ENCODE measurements around the gene ZNF474.

Gene ZNF474

DNA sequence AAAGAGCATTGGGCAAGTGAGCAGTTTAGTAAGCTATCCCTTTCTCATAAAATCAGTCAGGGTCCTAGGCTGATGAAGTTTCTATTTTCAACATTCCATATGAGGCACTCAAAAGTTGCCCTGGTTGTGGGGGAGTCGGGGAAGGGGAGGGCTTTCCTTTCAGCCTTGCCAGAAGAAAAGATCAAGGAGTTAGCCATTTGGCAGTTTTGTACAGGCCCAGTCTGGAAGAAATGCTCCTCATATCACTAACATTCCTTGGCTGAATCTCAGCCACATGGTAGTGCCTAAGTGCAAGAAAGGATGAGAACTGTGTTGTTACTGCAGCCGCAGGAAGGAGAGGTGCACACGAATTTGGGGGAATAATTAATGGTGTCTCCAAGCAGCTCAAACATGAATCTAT, 60.8 kb downstream of the ZNF474 start:
- TF ChIP-seq, protein P1, sequence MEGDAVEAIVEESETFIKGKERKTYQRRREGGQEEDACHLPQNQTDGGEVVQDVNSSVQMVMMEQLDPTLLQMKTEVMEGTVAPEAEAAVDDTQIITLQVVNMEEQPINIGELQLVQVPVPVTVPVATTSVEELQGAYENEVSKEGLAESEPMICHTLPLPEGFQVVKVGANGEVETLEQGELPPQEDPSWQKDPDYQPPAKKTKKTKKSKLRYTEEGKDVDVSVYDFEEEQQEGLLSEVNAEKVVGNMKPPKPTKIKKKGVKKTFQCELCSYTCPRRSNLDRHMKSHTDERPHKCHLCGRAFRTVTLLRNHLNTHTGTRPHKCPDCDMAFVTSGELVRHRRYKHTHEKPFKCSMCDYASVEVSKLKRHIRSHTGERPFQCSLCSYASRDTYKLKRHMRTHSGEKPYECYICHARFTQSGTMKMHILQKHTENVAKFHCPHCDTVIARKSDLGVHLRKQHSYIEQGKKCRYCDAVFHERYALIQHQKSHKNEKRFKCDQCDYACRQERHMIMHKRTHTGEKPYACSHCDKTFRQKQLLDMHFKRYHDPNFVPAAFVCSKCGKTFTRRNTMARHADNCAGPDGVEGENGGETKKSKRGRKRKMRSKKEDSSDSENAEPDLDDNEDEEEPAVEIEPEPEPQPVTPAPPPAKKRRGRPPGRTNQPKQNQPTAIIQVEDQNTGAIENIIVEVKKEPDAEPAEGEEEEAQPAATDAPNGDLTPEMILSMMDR (IDR thresholded peaks at IDR 0.05; ENCODE audit: insufficient read depth, low read length): no peak
- TF ChIP-seq GABPA (IDR thresholded peaks at IDR 0.05; ENCODE audit: low read depth) (no peak), SPI1 (IDR thresholded peaks at IDR 0.05; ENCODE audit: borderline replicate concordance, low read depth) (no peak), POLR2AphosphoS5 (IDR thresholded peaks at IDR 0.05; ENCODE audit: low read depth) (no peak)
- TF ChIP-seq, protein P2, sequence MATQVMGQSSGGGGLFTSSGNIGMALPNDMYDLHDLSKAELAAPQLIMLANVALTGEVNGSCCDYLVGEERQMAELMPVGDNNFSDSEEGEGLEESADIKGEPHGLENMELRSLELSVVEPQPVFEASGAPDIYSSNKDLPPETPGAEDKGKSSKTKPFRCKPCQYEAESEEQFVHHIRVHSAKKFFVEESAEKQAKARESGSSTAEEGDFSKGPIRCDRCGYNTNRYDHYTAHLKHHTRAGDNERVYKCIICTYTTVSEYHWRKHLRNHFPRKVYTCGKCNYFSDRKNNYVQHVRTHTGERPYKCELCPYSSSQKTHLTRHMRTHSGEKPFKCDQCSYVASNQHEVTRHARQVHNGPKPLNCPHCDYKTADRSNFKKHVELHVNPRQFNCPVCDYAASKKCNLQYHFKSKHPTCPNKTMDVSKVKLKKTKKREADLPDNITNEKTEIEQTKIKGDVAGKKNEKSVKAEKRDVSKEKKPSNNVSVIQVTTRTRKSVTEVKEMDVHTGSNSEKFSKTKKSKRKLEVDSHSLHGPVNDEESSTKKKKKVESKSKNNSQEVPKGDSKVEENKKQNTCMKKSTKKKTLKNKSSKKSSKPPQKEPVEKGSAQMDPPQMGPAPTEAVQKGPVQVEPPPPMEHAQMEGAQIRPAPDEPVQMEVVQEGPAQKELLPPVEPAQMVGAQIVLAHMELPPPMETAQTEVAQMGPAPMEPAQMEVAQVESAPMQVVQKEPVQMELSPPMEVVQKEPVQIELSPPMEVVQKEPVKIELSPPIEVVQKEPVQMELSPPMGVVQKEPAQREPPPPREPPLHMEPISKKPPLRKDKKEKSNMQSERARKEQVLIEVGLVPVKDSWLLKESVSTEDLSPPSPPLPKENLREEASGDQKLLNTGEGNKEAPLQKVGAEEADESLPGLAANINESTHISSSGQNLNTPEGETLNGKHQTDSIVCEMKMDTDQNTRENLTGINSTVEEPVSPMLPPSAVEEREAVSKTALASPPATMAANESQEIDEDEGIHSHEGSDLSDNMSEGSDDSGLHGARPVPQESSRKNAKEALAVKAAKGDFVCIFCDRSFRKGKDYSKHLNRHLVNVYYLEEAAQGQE (IDR thresholded peaks at IDR 0.05; ENCODE audit: insufficient replicate concordance, low read depth): no peak
- Histone ChIP-seq H3K27ac (replicated peaks) (no peak overlapping the region), H3K27me3 (ENCODE audit: insufficient read depth, poor library complexity, severe bottlenecking) (no peaks in the 10 kb centered on the region), H3K4me3 (replicated peaks; ENCODE audit: insufficient read depth, low read length) (no peak overlapping the region)
- DNase-seq (ENCODE audit: low read depth in 1 of 2, low spot score in 1 of 2): no peak

DNA sequence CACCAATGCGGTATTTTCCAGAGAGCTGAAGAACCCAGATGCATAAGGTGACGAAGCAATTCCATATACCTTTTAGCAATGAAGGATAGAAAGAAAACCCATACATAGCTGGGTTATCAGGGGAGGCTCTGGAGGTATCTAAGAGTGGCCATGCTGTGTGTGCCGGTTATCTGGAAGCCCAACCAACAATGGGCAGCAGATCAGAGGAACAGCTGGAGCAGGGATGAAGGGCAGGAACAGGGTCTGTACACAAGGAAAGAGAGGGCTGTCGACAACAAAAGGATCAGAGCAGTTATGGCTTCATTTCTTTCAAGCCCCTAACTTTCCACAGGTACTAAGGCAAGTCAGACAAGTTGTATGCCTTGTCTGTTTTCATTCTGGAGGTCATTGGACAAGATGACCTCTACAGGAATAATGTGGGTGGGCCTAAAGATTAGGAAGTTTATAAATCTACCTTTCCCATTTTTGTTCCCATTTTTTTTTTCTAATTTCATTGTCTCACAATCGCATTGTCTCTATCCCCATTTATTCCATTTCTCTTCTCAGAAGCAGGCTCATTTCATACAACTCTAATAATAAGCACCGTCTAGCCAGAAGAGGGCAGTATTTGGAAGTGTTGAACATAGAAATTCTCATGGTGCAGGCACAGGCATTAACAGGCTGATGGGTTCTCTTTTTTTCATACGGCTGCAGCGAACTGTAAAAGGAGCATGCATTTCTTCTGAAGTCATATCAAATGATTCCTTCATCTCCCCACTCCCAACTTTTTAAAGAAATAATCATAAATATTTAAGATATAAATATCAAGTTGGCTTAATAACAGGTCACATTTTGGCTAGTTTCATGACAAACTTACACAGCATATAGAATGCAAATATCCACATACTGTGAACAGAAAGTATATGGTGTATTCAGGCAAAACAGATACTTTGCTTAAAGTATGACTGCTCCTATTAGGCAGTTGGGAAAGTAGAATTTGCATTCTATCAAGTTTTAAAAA, 63.5 kb downstream of the ZNF474 start:
- peak in 1 of 2 experiments; percentile 17 for DNase-seq (ENCODE audit: low read depth in 1 of 2, low spot score in 1 of 2)
- TF ChIP-seq, protein P1 (IDR thresholded peaks at IDR 0.05; ENCODE audit: insufficient read depth, low read length): peak; percentile 8
- no peak for TF ChIP-seq SPI1 (IDR thresholded peaks at IDR 0.05; ENCODE audit: borderline replicate concordance, low read depth)
- H3K27me3 ChIP-seq (ENCODE audit: insufficient read depth, poor library complexity, severe bottlenecking): no peaks in the 10 kb centered on the region
- H3K27ac ChIP-seq (replicated peaks): no peak overlapping the region
- no peak overlapping the region for H3K4me3 ChIP-seq (replicated peaks; ENCODE audit: insufficient read depth, low read length)

DNA sequence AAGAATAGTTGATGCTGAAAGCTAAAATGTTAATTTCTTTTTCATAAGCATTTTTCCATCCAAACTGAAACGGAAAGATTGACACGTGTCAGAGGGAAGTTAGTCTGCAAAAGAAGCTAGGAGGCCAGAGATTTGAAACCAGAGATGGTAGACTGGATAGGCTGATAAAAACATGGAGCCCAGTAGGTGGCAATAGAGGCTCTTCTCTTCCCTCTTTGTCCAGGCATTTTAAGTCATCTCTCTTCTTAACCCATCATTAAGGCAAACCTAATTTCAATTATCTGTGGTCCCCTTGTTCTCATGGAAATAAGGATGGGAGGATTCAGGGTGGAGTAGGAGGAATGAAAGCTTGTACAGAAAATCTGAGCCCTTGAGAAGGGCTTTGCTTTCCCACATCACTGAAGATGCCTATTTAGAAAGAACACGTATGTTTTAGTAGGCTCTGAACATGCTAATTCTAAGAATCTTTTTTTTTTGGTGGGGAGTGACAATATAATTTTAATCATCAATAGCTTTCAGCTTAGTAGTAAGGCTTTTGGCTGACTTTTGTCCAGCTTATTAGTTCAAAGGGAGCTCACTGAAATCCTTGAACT, 66.6 kb downstream of the ZNF474 start:
- Histone ChIP-seq H3K4me3 (replicated peaks; ENCODE audit: insufficient read depth, low read length) (no peak overlapping the region), H3K27ac (replicated peaks) (no peak overlapping the region), H3K27me3 (ENCODE audit: insufficient read depth, poor library complexity, severe bottlenecking) (no peaks in the 10 kb centered on the region)
- TF ChIP-seq POLR2AphosphoS5 (IDR thresholded peaks at IDR 0.05; ENCODE audit: low read depth): no peak
- DNase-seq (ENCODE audit: low read depth in 1 of 2, low spot score in 1 of 2): no peak

DNA sequence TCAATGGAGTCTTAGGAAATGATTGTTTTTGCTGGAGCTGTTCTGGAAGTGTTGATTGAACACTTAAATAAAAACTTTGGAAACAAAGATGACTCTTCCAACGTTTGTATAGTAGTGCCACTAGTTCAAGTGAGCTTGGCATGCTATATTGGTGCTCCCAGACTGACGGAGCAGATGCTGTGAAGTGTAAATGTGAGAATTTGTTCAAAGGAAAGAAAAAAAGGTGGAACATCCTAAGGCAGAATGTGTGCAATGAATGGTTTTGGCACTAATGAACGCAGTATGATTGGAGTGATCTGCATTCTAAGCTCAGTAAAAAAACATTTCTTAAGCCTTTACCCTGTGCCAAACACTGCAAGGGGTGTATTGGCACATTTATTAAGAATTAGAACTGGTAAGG, 69.8 kb downstream of the ZNF474 start:
- Histone ChIP-seq H3K27ac (replicated peaks) (no peak overlapping the region), H3K4me3 (replicated peaks; ENCODE audit: insufficient read depth, low read length) (no peak overlapping the region), H3K27me3 (ENCODE audit: insufficient read depth, poor library complexity, severe bottlenecking) (no peaks in the 10 kb centered on the region)
- DNase-seq (ENCODE audit: low read depth in 1 of 2, low spot score in 1 of 2): no peak
- TF ChIP-seq, protein P2 (IDR thresholded peaks at IDR 0.05; ENCODE audit: insufficient replicate concordance, low read depth): no peak
- TF ChIP-seq SPI1 (IDR thresholded peaks at IDR 0.05; ENCODE audit: borderline replicate concordance, low read depth) (no peak), GABPA (IDR thresholded peaks at IDR 0.05; ENCODE audit: low read depth) (no peak), POLR2AphosphoS5 (IDR thresholded peaks at IDR 0.05; ENCODE audit: low read depth) (no peak)
- TF ChIP-seq, protein P1 (IDR thresholded peaks at IDR 0.05; ENCODE audit: insufficient read depth, low read length): no peak
